HepG2 (cell line): Measurements from ENCODE around the gene SPACA9. TPM values are rescaled to one million over a fixed set of nuclear protein-coding genes. Genes with fewer than 3 reads are reported as not detected.

ENCODE experiments used
- ATAC-seq: fragments of 200-7000 bp; cut with Tn5 transposase; 3 replicates; pipeline ENCODE4 v1.9.1; 2020; ENCODE audit warnings: mild to moderate bottlenecking, moderate library complexity
- BruUV-seq: library from RNA; stranded (reverse); fragments of 400-500 nt; replicated peaks from 2 replicates; lab custom pipeline; 2021; lab: Mats Ljungman, UMichigan
- CTCF ChIA-PET: fragments of 300-600 bp; formaldehyde crosslinking; extraction: SDS; loops from one replicate; lab custom pipeline; 2021; ENCODE audit warnings: low total read pairs, inconsistent platforms, low intra/inter-chr PET ratio; lab: Yijun Ruan, JAX
- POLR2A ChIA-PET: fragments of 350-600 bp; sonication (Branson Sonifier 250); formaldehyde crosslinking; loops from one replicate; lab custom pipeline; 2020; ENCODE audit warnings: antibody characterized with exemption, inconsistent platforms; lab: Yijun Ruan, JAX
- DNase-seq: peaks from one replicate; pipeline ENCODE4 v3.0.0-alpha.2; 2015; ENCODE audit warnings: low spot score
- FAIRE-seq: peaks from 3 replicates; lab custom pipeline; 2011; peaks lifted over from hg19 to GRCh38; lab: Jason Lieb, UNC
- H2AFZ ChIP-seq: one replicate; pipeline ENCODE4 v1.6.1; 2011; ENCODE audit warnings: low read length, inconsistent platforms
- H3K27ac ChIP-seq: fragments of 300-600 bp; 3 replicates; pipeline ENCODE4 v1.8.0; 2011; ENCODE audit warnings: mixed run types, mild to moderate bottlenecking, mixed read lengths, low read length, inconsistent platforms; ENCODE audit not compliant: insufficient read depth; ENCODE audit errors: extremely low read length
- H3K27me3 ChIP-seq, 2 experiments: fragments of 200-600 bp in 1 of 2; 2 replicates in 1 of 2; 3 replicates in 1 of 2; pipeline versions ENCODE4 v1.6.0 to v1.8.0; 2011; ENCODE audit warnings: low read length in 2 of 2, mild to moderate bottlenecking in 2 of 2, moderate library complexity in 2 of 2, inconsistent platforms in 1 of 2; ENCODE audit not compliant: insufficient read depth in 2 of 2, control insufficient read depth in 1 of 2
- H3K36me3 ChIP-seq, 2 experiments: fragments of 200-600 bp in 1 of 2; replicated peaks in 1 of 2; 2 replicates in 1 of 2; 3 replicates in 1 of 2; pipeline versions ENCODE4 v1.5.1 to v1.8.0; 2011; ENCODE audit warnings: low read length in 2 of 2, inconsistent platforms in 1 of 2; ENCODE audit not compliant: insufficient read depth in 2 of 2, control insufficient read depth in 1 of 2
- H3K4me1 ChIP-seq: 2 replicates; pipeline ENCODE4 v1.5.1; 2012; ENCODE audit warnings: low read length, inconsistent platforms; ENCODE audit not compliant: insufficient read depth
- H3K4me2 ChIP-seq: 2 replicates; pipeline ENCODE4 v1.6.0; 2011; ENCODE audit warnings: low read depth, low read length, inconsistent platforms
- H3K4me3 ChIP-seq, 3 experiments: fragments of 200-600 bp in 1 of 3; sonication (generic), shearing (Covaris generic) in 1 of 3; replicated peaks in 1 of 3; 2 replicates each; pipeline ENCODE4 v1.5.1; 2011 to 2016; ENCODE audit warnings: low read length in 3 of 3, inconsistent platforms in 2 of 3, low read depth in 2 of 3, mild to moderate bottlenecking in 2 of 3, control low read depth in 1 of 3, mixed read lengths in 1 of 3; ENCODE audit not compliant: insufficient read depth in 1 of 3
- H3K79me2 ChIP-seq: one replicate; pipeline ENCODE4 v1.6.1; 2011; ENCODE audit warnings: low read length, inconsistent platforms; ENCODE audit not compliant: insufficient read depth
- H3K9ac ChIP-seq: 2 replicates; pipeline ENCODE4 v1.6.0; 2011; ENCODE audit warnings: mild to moderate bottlenecking, low read depth, low read length, inconsistent platforms; ENCODE audit not compliant: insufficient read depth
- H3K9me3 ChIP-seq: 2 replicates; pipeline ENCODE4 v1.5.1; 2012; ENCODE audit warnings: mild to moderate bottlenecking, low read length
- H4K20me1 ChIP-seq: 2 replicates; pipeline ENCODE4 v1.6.0; 2011; ENCODE audit warnings: inconsistent platforms, mild to moderate bottlenecking, low read length, moderate library complexity; ENCODE audit not compliant: insufficient read depth
- ESRRA ChIP-seq: sonication (generic); formaldehyde crosslinking; IDR thresholded peaks from 2 replicates; pipeline ENCODE4 v1.5.1; 2020; ENCODE audit warnings: mild to moderate bottlenecking, low read depth, missing genetic modification reagents
- MATR3 ChIP-seq: sonication (generic); formaldehyde crosslinking; IDR thresholded peaks from 2 replicates; pipeline ENCODE4 v1.4.0; 2020; ENCODE audit warnings: missing genetic modification reagents
- PCBP2 ChIP-seq: fragments of 200-400 bp; formaldehyde crosslinking; optimal IDR thresholded peaks from 2 replicates; pipeline ENCODE3; 2018; ENCODE audit warnings: low read length, low read depth; ENCODE audit not compliant: poor library complexity, severe bottlenecking
- TEF ChIP-seq: sonication (generic); formaldehyde crosslinking; IDR thresholded peaks from 2 replicates; pipeline ENCODE4 v1.5.0; 2020; ENCODE audit warnings: missing genetic modification reagents
- ZFP1 ChIP-seq: IDR thresholded peaks from 2 replicates; pipeline ENCODE4 v1.6.1; 2016
- ZNF235 ChIP-seq: sonication (generic); formaldehyde crosslinking; IDR thresholded peaks from 2 replicates; pipeline ENCODE4 v1.8.1; 2023; ENCODE audit warnings: mild to moderate bottlenecking, missing genetic modification reagents, borderline replicate concordance
- ZNF333 ChIP-seq: sonication (generic); formaldehyde crosslinking; IDR thresholded peaks from 2 replicates; pipeline ENCODE4 v1.4.0; 2020; ENCODE audit warnings: mild to moderate bottlenecking, missing genetic modification reagents, borderline replicate concordance
- ZNF562 ChIP-seq: sonication (generic); formaldehyde crosslinking; IDR thresholded peaks from 2 replicates; pipeline ENCODE4 v1.8.0; 2022; ENCODE audit warnings: missing genetic modification reagents, borderline replicate concordance
- ZNF7 ChIP-seq: IDR thresholded peaks from 2 replicates; pipeline ENCODE4 v1.6.1; 2016; ENCODE audit warnings: missing biosample characterization, missing genetic modification reagents
- ZNF720 ChIP-seq: sonication (generic); formaldehyde crosslinking; IDR thresholded peaks from 2 replicates; pipeline ENCODE4 v1.4.0; 2020; ENCODE audit warnings: missing genetic modification reagents
- ZNF75D ChIP-seq: sonication (generic); formaldehyde crosslinking; IDR thresholded peaks from 2 replicates; pipeline ENCODE4 v1.8.1; 2023; ENCODE audit warnings: missing genetic modification reagents, mild to moderate bottlenecking, borderline replicate concordance
- ZNF883 ChIP-seq: sonication (generic); formaldehyde crosslinking; IDR thresholded peaks from 2 replicates; pipeline ENCODE4 v1.5.1; 2020; ENCODE audit warnings: mild to moderate bottlenecking, missing genetic modification reagents; ENCODE audit errors: not compliant biosample characterization
- WGBS: methylation state at CpG from one replicate; pipeline ENCODE4 v1.1.6; 2017; ENCODE audit warnings: low lambda C conversion rate; 5-methylcytosine and 5-hydroxymethylcytosine counted together
- in situ Hi-C: cut with HindIII; loops from 2 replicates; pipeline ENCODE4 v1.10.0; 2017; ENCODE audit warnings: low pct_unique_long_range_greater_than_20kb; ENCODE audit not compliant: extremely low pct_ligation_motif_present
- intact Hi-C: fragments of 100-400 bp; cut with micrococcal nuclease; formaldehyde crosslinking; loops from one replicate; pipeline ENCODE4 v1.10.0; 2022; ENCODE audit not compliant: unreplicated experiment
- polyA plus RNA-seq, 8 experiments: library from polyadenylated mRNA; depleted of rRNA in 3 of 8; stranded (reverse) in 7 of 8; unstranded in 1 of 8; fragments of >200 nt; fragmentation: Illumina TruSeq in 4 of 8; extraction: Trizol in 4 of 8; gene quantifications; 2 replicates each; pipeline versions ENCODE4 v1.2.1 to v1.2.3, GENCODE V29; 2011 to 2016; ENCODE audit warnings: low read depth in 4 of 8, missing spikeins in 1 of 8, mixed read lengths in 1 of 8; ENCODE audit not compliant: insufficient read depth in 1 of 8
- total RNA-seq, 5 experiments: library from RNA; depleted of rRNA; stranded (reverse); fragments of >200 nt; fragmentation: Illumina TruSeq; extraction: Trizol; gene quantifications; 2 replicates each; pipeline ENCODE4 v1.2.3, GENCODE V29; 2016; ENCODE audit warnings: low read depth in 1 of 5
- TF ChIP-seq, protein P1 (sequence below): sonication (generic); formaldehyde crosslinking; IDR thresholded peaks from 2 replicates; pipeline ENCODE4 v1.8.0; 2022; ENCODE audit warnings: mild to moderate bottlenecking, missing genetic modification reagents
- TF ChIP-seq, protein P2 (sequence below): sonication (generic); formaldehyde crosslinking; IDR thresholded peaks from 2 replicates; pipeline ENCODE4 v1.5.1; 2020; ENCODE audit warnings: missing genetic modification reagents, mild to moderate bottlenecking, borderline replicate concordance

SPACA9 gene
- total and polyA plus RNA-seq, 2 of the 13 experiments (the other 11 are each of a cell fraction or from before 2014, with no cell fraction given), result 0.15 to 0.38 TPM

GRCh38 chr9:132881826-132882225, 3.1 kb downstream of the SPACA9 start:
- no peak for DNase-seq

DNA sequence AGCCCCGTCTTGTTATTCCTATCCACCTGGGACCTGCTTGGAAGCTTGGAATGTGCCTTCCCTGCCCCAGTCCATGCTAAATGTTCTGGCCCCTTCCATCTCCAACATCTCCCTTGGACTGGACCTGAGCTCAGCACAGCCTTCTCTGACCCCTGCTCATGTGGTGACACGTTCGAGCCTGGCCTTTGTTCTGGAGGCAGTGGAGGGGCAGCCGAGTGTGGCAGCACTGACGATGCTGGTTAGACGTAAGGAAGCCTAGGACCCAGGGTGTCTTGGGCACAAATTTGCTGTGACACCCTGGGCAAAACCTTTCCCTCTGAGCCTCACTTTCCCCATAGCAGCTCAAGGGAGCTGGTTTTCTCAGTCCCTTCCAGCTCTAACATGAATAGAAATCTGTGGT, 3.9 kb downstream of the SPACA9 start:
- no peaks in the 10 kb centered on the region for H3K79me2 ChIP-seq
- no peaks in the 10 kb centered on the region for H3K9me3 ChIP-seq
- no peak overlapping the region for H3K4me2 ChIP-seq
- BruUV-seq, result no TSS peak
- no peak overlapping the region for H3K4me3 ChIP-seq
- FAIRE-seq, result no peak
- intact Hi-C loops, result no loop called here
- H2AFZ ChIP-seq, result no peak overlapping the region
- ChIA-PET CTCF (no interaction called here), POLR2A (no interaction called here)
- peaks cover 23% of the 10 kb centered on the region for H3K4me1 ChIP-seq
- H3K36me3 ChIP-seq, result no peaks in the 10 kb centered on the region
- in situ Hi-C loops, result no loop called here
- no peak for DNase-seq
- WGBS, result 72% methylated on average over 2 of the region's 6 CpGs
- ATAC-seq, result no peak
- no peak overlapping the region for H3K9ac ChIP-seq
- no peaks in the 10 kb centered on the region for H4K20me1 ChIP-seq
- no peak overlapping the region for H3K27ac ChIP-seq
- no peaks in the 10 kb centered on the region for H3K27me3 ChIP-seq
- TF ChIP-seq ZNF75D (CRISPR knock-in tag) (no peak), ZFP1 (CRISPR knock-in tag) (no peak), TEF (no peak), MATR3 (CRISPR knock-in tag) (no peak), ESRRA (CRISPR knock-in tag) (no peak), ZNF235 (CRISPR knock-in tag) (no peak), ZNF333 (no peak), ZNF720 (CRISPR knock-in tag) (no peak), ZNF7 (CRISPR knock-in tag) (no peak), PCBP2 (no peak)
- TF ChIP-seq, protein P1, sequence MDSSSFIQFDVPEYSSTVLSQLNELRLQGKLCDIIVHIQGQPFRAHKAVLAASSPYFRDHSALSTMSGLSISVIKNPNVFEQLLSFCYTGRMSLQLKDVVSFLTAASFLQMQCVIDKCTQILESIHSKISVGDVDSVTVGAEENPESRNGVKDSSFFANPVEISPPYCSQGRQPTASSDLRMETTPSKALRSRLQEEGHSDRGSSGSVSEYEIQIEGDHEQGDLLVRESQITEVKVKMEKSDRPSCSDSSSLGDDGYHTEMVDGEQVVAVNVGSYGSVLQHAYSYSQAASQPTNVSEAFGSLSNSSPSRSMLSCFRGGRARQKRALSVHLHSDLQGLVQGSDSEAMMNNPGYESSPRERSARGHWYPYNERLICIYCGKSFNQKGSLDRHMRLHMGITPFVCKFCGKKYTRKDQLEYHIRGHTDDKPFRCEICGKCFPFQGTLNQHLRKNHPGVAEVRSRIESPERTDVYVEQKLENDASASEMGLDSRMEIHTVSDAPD (CRISPR knock-in tag), result no peak
- TF ChIP-seq, protein P2, sequence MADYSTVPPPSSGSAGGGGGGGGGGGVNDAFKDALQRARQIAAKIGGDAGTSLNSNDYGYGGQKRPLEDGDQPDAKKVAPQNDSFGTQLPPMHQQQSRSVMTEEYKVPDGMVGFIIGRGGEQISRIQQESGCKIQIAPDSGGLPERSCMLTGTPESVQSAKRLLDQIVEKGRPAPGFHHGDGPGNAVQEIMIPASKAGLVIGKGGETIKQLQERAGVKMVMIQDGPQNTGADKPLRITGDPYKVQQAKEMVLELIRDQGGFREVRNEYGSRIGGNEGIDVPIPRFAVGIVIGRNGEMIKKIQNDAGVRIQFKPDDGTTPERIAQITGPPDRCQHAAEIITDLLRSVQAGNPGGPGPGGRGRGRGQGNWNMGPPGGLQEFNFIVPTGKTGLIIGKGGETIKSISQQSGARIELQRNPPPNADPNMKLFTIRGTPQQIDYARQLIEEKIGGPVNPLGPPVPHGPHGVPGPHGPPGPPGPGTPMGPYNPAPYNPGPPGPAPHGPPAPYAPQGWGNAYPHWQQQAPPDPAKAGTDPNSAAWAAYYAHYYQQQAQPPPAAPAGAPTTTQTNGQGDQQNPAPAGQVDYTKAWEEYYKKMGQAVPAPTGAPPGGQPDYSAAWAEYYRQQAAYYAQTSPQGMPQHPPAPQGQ (CRISPR knock-in tag), result no peak

More at GRCh38 chr9:132881826-132882225, 3.1 kb downstream of the SPACA9 start:
- Histone ChIP-seq H2AFZ (no peak overlapping the region), H3K79me2 (no peaks in the 10 kb centered on the region), H3K9me3 (no peaks in the 10 kb centered on the region), H3K4me3 (no peak overlapping the region), H3K4me1 (peaks cover 30% of the 10 kb centered on the region), H4K20me1 (no peaks in the 10 kb centered on the region), H3K36me3 (no peaks in the 10 kb centered on the region), H3K27me3 (peaks cover 0 to 8% of the 10 kb centered on the region in 2 experiments; a peak in 2 of 5 replicates), H3K4me2 (no peak overlapping the region), H3K27ac (no peak overlapping the region), H3K9ac (no peak overlapping the region)
- no TSS peak for BruUV-seq
- ChIA-PET POLR2A (no interaction called here), CTCF (no interaction called here)
- FAIRE-seq (no peak), ATAC-seq (no peak)
- WGBS, result 42% methylated on average over 2 of the region's 6 CpGs
- no peak for TF ChIP-seq ZNF883 (CRISPR knock-in tag)
- no peak for TF ChIP-seq ZNF562 (CRISPR knock-in tag)
- in situ Hi-C loops, result no loop called here
- intact Hi-C loops, result no loop called here
